SK-N-SH (cell line): ENCODE results near the gene OPCML. TPM values are rescaled to one million over a fixed set of nuclear protein-coding genes. Genes with fewer than 3 reads are reported as not detected.

Source experiments
- CTCF ChIA-PET: fragments of 300-600, 350-600 bp; formaldehyde crosslinking; extraction: SDS; loops from one replicate; lab custom pipeline; 2021; lab: Yijun Ruan, JAX
- POLR2A ChIA-PET: fragments of 350-600 bp; sonication (Branson Sonifier 250); formaldehyde crosslinking; extraction: SDS; loops from one replicate; lab custom pipeline; 2020; ENCODE audit warnings: antibody characterized with exemption, inconsistent platforms; lab: Yijun Ruan, JAX
- DNase-seq: peaks from one replicate; pipeline ENCODE4 v3.0.0; 2012
- H2AFZ ChIP-seq: fragments of 200-600 bp; sonication (generic); 2 replicates; pipeline ENCODE4 v1.8.1; 2016; ENCODE audit warnings: antibody characterized with exemption, mild to moderate bottlenecking, low read depth
- H3F3A ChIP-seq: fragments of 200-600 bp; sonication (generic); replicated peaks from 2 replicates; pipeline ENCODE3; 2016; ENCODE audit warnings: antibody characterized with exemption, mild to moderate bottlenecking; ENCODE audit not compliant: insufficient read depth
- H3K27ac ChIP-seq, 2 experiments: fragments of 200-500 bp in 1 of 2; fragments of 200-600 bp in 1 of 2; sonication (Bioruptor generic) in 1 of 2; sonication (generic), shearing (Covaris generic) in 1 of 2; 2 replicates each; pipeline versions ENCODE4 v1.5.1 to v1.6.1; 2014 to 2016; ENCODE audit warnings: low read depth in 2 of 2, inconsistent platforms in 1 of 2, low read length in 1 of 2, mild to moderate bottlenecking in 1 of 2, mixed read lengths in 1 of 2
- H3K27me3 ChIP-seq: fragments of 200-600 bp; sonication (generic), shearing (Covaris generic); 2 replicates; pipeline ENCODE4 v1.6.1; 2016; ENCODE audit warnings: mixed run types; ENCODE audit not compliant: insufficient read depth
- H3K36me3 ChIP-seq, 2 experiments: fragments of 200-500 bp in 1 of 2; fragments of 200-600 bp in 1 of 2; sonication (Bioruptor generic) in 1 of 2; sonication (generic) in 1 of 2; replicated peaks in 1 of 2; 2 replicates each; pipeline versions ENCODE3 to v1.5.1; 2014 to 2016; ENCODE audit warnings: low read length in 1 of 2, mild to moderate bottlenecking in 1 of 2; ENCODE audit not compliant: insufficient read depth in 2 of 2, control insufficient read depth in 1 of 2
- H3K4me1 ChIP-seq, 2 experiments: fragments of 200-500 bp in 1 of 2; fragments of 200-600 bp in 1 of 2; sonication (Bioruptor generic) in 1 of 2; sonication (generic), shearing (Covaris generic) in 1 of 2; 2 replicates each; pipeline versions ENCODE4 v1.5.1 to v1.6.1; 2014 to 2016; ENCODE audit warnings: low read depth in 1 of 2, low read length in 1 of 2, mixed run types in 1 of 2; ENCODE audit not compliant: insufficient read depth in 2 of 2, control insufficient read depth in 1 of 2
- H3K4me2 ChIP-seq: fragments of 200-600 bp; sonication (generic), shearing (Covaris generic); 2 replicates; pipeline ENCODE4 v1.6.1; 2017; ENCODE audit warnings: mixed run types
- H3K4me3 ChIP-seq, 2 experiments: fragments of 200-500 bp in 1 of 2; fragments of 200-600 bp in 1 of 2; sonication (Bioruptor generic) in 1 of 2; sonication (generic), shearing (Covaris generic) in 1 of 2; 2 replicates each; pipeline versions ENCODE4 v1.5.1 to v1.8.1; 2014 to 2016; ENCODE audit warnings: low read depth in 2 of 2, inconsistent platforms in 1 of 2, low read length in 1 of 2, mild to moderate bottlenecking in 1 of 2, mixed read lengths in 1 of 2, moderate library complexity in 1 of 2
- H3K79me2 ChIP-seq: fragments of 200-600 bp; sonication (generic); 2 replicates; pipeline ENCODE4 v1.8.1; 2017; ENCODE audit warnings: mild to moderate bottlenecking; ENCODE audit not compliant: insufficient read depth
- H3K9ac ChIP-seq: fragments of 200-600 bp; sonication (generic); 2 replicates; pipeline ENCODE4 v1.6.1; 2017; ENCODE audit warnings: mixed run types
- H3K9me2 ChIP-seq: fragments of 200-600 bp; sonication (generic); 2 replicates; pipeline ENCODE4 v1.6.1; 2017; ENCODE audit warnings: mixed run types
- H3K9me3 ChIP-seq: fragments of 200-600 bp; sonication (generic); 2 replicates; pipeline ENCODE4 v1.6.1; 2017; ENCODE audit warnings: mixed run types, mild to moderate bottlenecking, moderate library complexity
- H4K20me1 ChIP-seq: fragments of 200-600 bp; sonication (generic); 2 replicates; pipeline ENCODE4 v1.6.1; 2017; ENCODE audit warnings: mild to moderate bottlenecking, mixed run types; ENCODE audit not compliant: insufficient read depth
- ELF1 ChIP-seq: IDR thresholded peaks from 2 replicates; pipeline ENCODE4 v1.4.0; 2012
- EP300 ChIP-seq, 2 experiments: IDR thresholded peaks; 2 replicates each; pipeline versions ENCODE4 v1.4.0 to v1.6.1; 2012; ENCODE audit warnings: borderline replicate concordance in 1 of 2, low read depth in 1 of 2, low read length in 1 of 2
- GABPA ChIP-seq: IDR thresholded peaks from 2 replicates; pipeline ENCODE4 v1.4.0; 2012; ENCODE audit warnings: low read depth, mild to moderate bottlenecking
- JUND ChIP-seq: IDR thresholded peaks from 2 replicates; pipeline ENCODE4 v1.4.0; 2012
- NFIC ChIP-seq: IDR thresholded peaks from 2 replicates; pipeline ENCODE4 v1.4.0; 2012; ENCODE audit warnings: borderline replicate concordance
- RAD21 ChIP-seq: IDR thresholded peaks from 2 replicates; pipeline ENCODE4 v1.6.1; 2012; ENCODE audit warnings: mild to moderate bottlenecking, low read length
- RXRA ChIP-seq: IDR thresholded peaks from 2 replicates; pipeline ENCODE4 v1.4.0; 2012; ENCODE audit warnings: low read depth, mild to moderate bottlenecking, borderline replicate concordance
- SMC3 ChIP-seq: IDR thresholded peaks from 2 replicates; pipeline ENCODE4 v1.6.1; 2012; ENCODE audit warnings: low read depth, low read length, improper control_type of control experiment
- TEAD4 ChIP-seq: IDR thresholded peaks from 2 replicates; pipeline ENCODE4 v1.4.0; 2012; ENCODE audit warnings: mild to moderate bottlenecking, borderline replicate concordance; ENCODE audit not compliant: insufficient read depth
- USF2 ChIP-seq: fragments of 150-350 bp; IDR thresholded peaks from 2 replicates; pipeline ENCODE4 v1.6.1; 2017; ENCODE audit warnings: antibody characterized with exemption, low read length, low read depth, borderline replicate concordance
- YY1 ChIP-seq: IDR thresholded peaks from 2 replicates; pipeline ENCODE4 v1.4.0; 2012; ENCODE audit warnings: low read depth, mild to moderate bottlenecking
- ZBTB33 ChIP-seq: IDR thresholded peaks from 2 replicates; pipeline ENCODE4 v1.4.0; 2012; ENCODE audit warnings: low read depth, borderline replicate concordance
- WGBS: methylation state at CpG from one replicate; pipeline ENCODE4 v1.1.6; 2017; ENCODE audit warnings: low lambda C conversion rate; 5-methylcytosine and 5-hydroxymethylcytosine counted together
- polyA plus RNA-seq, 3 experiments: library from polyadenylated mRNA; depleted of rRNA; stranded (reverse); fragments of >200 nt; gene quantifications; 2 replicates each; pipeline ENCODE4 v1.2.3, GENCODE V29; 2012
- TF ChIP-seq, protein P1 (sequence below): fragments of 200-600 bp; sonication (generic); IDR thresholded peaks from 2 replicates; pipeline ENCODE4 v1.6.1; 2017; ENCODE audit warnings: antibody characterized with exemption, mild to moderate bottlenecking, moderate library complexity

OPCML gene
- polyA plus RNA-seq, 1 of the 3 experiments (the other 2 are of a cell fraction), result not detected

DNA sequence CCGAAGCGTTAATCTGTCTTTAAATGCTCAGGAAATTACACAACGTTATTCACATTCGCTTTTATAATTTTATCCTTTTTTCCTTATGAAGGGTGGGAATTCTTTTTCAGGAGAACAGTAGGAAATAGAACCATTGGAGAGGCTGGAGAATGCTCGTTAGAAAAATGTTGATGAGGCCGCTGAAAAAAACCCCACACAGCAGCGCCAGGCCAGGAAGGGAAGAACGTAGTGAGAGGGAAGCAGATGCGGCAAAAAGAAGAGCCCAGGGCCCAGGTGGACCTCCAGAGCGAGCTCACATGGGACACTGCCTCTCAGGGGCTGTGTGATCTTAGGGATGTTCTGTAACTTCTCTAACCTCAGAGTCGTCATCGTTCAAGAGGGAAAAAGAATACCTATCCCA, 691.6 kb downstream of the OPCML start:
- Histone ChIP-seq H3F3A (no peaks in the 10 kb centered on the region), H3K9me2 (no peaks in the 10 kb centered on the region), H2AFZ (no peak overlapping the region), H3K9ac (no peak overlapping the region), H4K20me1 (no peaks in the 10 kb centered on the region), H3K4me3 (no peak overlapping the region), H3K79me2 (no peaks in the 10 kb centered on the region), H3K9me3 (no peaks in the 10 kb centered on the region), H3K27ac (no peak overlapping the region), H3K4me1 (no peaks in the 10 kb centered on the region), H3K4me2 (no peak overlapping the region), H3K36me3 (no peaks in the 10 kb centered on the region), H3K27me3 (no peaks in the 10 kb centered on the region)
- no peak for DNase-seq
- CTCF ChIA-PET, result no interaction called here
- TF ChIP-seq ZBTB33, result no peak
- POLR2A ChIA-PET, result no interaction called here
- WGBS, result 57% methylated on average over 12 of the region's 12 CpGs

DNA sequence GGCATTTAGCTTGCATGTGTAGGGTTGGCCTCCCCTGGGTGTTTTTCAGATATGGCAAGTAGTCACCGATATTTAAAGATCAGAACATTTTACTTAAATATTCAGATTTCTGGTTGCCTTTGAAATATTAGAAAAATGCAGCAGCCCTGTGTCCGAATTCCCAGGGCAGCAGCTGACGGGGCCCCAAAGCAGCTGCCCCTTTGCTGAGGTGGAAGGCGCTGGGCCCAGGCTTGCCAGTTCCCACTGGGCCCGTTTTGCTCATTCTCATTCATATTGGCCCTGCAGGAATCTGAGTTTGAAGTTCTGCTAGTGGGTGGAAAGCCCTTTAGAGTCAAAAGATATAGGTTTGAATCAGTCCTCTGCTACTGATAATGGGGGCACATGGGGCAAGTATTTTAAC, 692.1 kb downstream of the OPCML start:
- H3K4me2 ChIP-seq, result no peak overlapping the region
- H4K20me1 ChIP-seq, result no peaks in the 10 kb centered on the region
- H2AFZ ChIP-seq, result no peak overlapping the region
- H3K9ac ChIP-seq, result no peak overlapping the region
- ChIA-PET CTCF (no interaction called here), POLR2A (no interaction called here)
- DNase-seq, result no peak
- H3K9me2 ChIP-seq, result no peaks in the 10 kb centered on the region
- H3K27me3 ChIP-seq, result no peaks in the 10 kb centered on the region
- H3K4me3 ChIP-seq, result no peak overlapping the region
- no peak overlapping the region for H3K27ac ChIP-seq
- H3K36me3 ChIP-seq, result no peaks in the 10 kb centered on the region
- H3K4me1 ChIP-seq, result no peaks in the 10 kb centered on the region
- WGBS, result 34% methylated on average over 5 of the region's 5 CpGs
- no peak for TF ChIP-seq EP300 (IDR thresholded peaks at IDR 0.05; ENCODE audit: borderline replicate concordance in 1 of 2, low read depth in 1 of 2, low read length in 1 of 2)
- TF ChIP-seq JUND, result no peak
- TF ChIP-seq, protein P1, sequence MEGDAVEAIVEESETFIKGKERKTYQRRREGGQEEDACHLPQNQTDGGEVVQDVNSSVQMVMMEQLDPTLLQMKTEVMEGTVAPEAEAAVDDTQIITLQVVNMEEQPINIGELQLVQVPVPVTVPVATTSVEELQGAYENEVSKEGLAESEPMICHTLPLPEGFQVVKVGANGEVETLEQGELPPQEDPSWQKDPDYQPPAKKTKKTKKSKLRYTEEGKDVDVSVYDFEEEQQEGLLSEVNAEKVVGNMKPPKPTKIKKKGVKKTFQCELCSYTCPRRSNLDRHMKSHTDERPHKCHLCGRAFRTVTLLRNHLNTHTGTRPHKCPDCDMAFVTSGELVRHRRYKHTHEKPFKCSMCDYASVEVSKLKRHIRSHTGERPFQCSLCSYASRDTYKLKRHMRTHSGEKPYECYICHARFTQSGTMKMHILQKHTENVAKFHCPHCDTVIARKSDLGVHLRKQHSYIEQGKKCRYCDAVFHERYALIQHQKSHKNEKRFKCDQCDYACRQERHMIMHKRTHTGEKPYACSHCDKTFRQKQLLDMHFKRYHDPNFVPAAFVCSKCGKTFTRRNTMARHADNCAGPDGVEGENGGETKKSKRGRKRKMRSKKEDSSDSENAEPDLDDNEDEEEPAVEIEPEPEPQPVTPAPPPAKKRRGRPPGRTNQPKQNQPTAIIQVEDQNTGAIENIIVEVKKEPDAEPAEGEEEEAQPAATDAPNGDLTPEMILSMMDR, result no peak
- TF ChIP-seq RAD21, result no peak
- no peak for TF ChIP-seq SMC3
- TF ChIP-seq NFIC, result no peak
- TF ChIP-seq TEAD4, result no peak
- no peak for TF ChIP-seq USF2
- TF ChIP-seq GABPA, result no peak
- TF ChIP-seq YY1, result no peak
- TF ChIP-seq ELF1, result no peak
- no peak for TF ChIP-seq RXRA
- no peaks in the 10 kb centered on the region for H3K79me2 ChIP-seq
- H3F3A ChIP-seq, result no peaks in the 10 kb centered on the region
- H3K9me3 ChIP-seq, result no peaks in the 10 kb centered on the region
